HEK293 (cell line): Measurements from ENCODE around the gene IGSF21.

Source experiments
- BCL11A ChIP-seq: fragments of 450-650 bp; formaldehyde crosslinking; IDR thresholded peaks from 2 replicates; pipeline ENCODE4 v1.5.1; 2016; ENCODE audit warnings: low read depth, missing biosample characterization, missing genetic modification characterization
- HIC1 ChIP-seq: fragments of 450-650 bp; formaldehyde crosslinking; IDR thresholded peaks from 2 replicates; pipeline ENCODE4 v1.5.1; 2016; ENCODE audit warnings: missing biosample characterization, missing genetic modification characterization
- OSR2 ChIP-seq: fragments of 450-650 bp; formaldehyde crosslinking; IDR thresholded peaks from 2 replicates; pipeline ENCODE4 v1.5.1; 2016; ENCODE audit warnings: missing biosample characterization, missing genetic modification characterization
- PRDM1 ChIP-seq: fragments of 450-650 bp; formaldehyde crosslinking; IDR thresholded peaks from 2 replicates; pipeline ENCODE4; 2016; ENCODE audit warnings: missing biosample characterization, missing genetic modification characterization
- ZBTB20 ChIP-seq: fragments of 450-650 bp; formaldehyde crosslinking; IDR thresholded peaks from 2 replicates; pipeline ENCODE4 v1.5.1; 2016; ENCODE audit warnings: missing biosample characterization, missing genetic modification characterization
- ZBTB49 ChIP-seq: fragments of 450-650 bp; formaldehyde crosslinking; IDR thresholded peaks from 2 replicates; pipeline ENCODE4 v1.5.1; 2016; ENCODE audit warnings: missing biosample characterization, missing genetic modification characterization, low read depth
- ZEB2 ChIP-seq: fragments of 450-650 bp; formaldehyde crosslinking; IDR thresholded peaks from 2 replicates; pipeline ENCODE4 v1.5.1; 2016; ENCODE audit warnings: missing biosample characterization, missing genetic modification characterization
- ZNF157 ChIP-seq: fragments of 450-650 bp; formaldehyde crosslinking; IDR thresholded peaks from 2 replicates; pipeline ENCODE4 v1.5.1; 2016; ENCODE audit warnings: missing biosample characterization, missing genetic modification characterization
- ZNF184 ChIP-seq: fragments of 450-650 bp; IDR thresholded peaks from 2 replicates; pipeline ENCODE4 v1.5.1; 2018; ENCODE audit warnings: missing biosample characterization, mild to moderate bottlenecking, missing genetic modification characterization
- ZNF302 ChIP-seq: fragments of 450-650 bp; formaldehyde crosslinking; IDR thresholded peaks from 2 replicates; pipeline ENCODE4 v1.5.1; 2016; ENCODE audit warnings: missing biosample characterization, missing genetic modification characterization, low read depth
- ZNF366 ChIP-seq: fragments of 450-650 bp; formaldehyde crosslinking; conservative IDR thresholded peaks from 2 replicates; pipeline ENCODE4 v1.5.1; 2016; ENCODE audit warnings: missing biosample characterization, missing genetic modification characterization
- ZNF473 ChIP-seq: fragments of 450-650 bp; formaldehyde crosslinking; IDR thresholded peaks from 2 replicates; pipeline ENCODE4 v1.5.1; 2017; ENCODE audit warnings: missing biosample characterization, missing genetic modification characterization
- ZNF510 ChIP-seq: fragments of 450-650 bp; formaldehyde crosslinking; IDR thresholded peaks from 2 replicates; pipeline ENCODE4 v1.5.1; 2018; ENCODE audit warnings: mild to moderate bottlenecking, missing genetic modification characterization, missing biosample characterization; ENCODE audit not compliant: insufficient replicate concordance
- ZNF624 ChIP-seq: fragments of 450-650 bp; formaldehyde crosslinking; IDR thresholded peaks from 2 replicates; pipeline ENCODE4 v1.5.1; 2017; ENCODE audit warnings: missing biosample characterization, missing genetic modification characterization
- ZNF629 ChIP-seq: fragments of 450-650 bp; formaldehyde crosslinking; IDR thresholded peaks from 2 replicates; pipeline ENCODE4 v1.5.1; 2017; ENCODE audit warnings: missing biosample characterization, missing genetic modification characterization
- ZNF658 ChIP-seq: fragments of 450-650 bp; formaldehyde crosslinking; IDR thresholded peaks from 2 replicates; pipeline ENCODE4; 2016; ENCODE audit warnings: missing biosample characterization, missing genetic modification characterization
- ZSCAN18 ChIP-seq: fragments of 450-650 bp; formaldehyde crosslinking; IDR thresholded peaks from 2 replicates; pipeline ENCODE4 v1.5.1; 2016; ENCODE audit warnings: missing biosample characterization, missing genetic modification characterization
- TF ChIP-seq, protein P1 (sequence below): fragments of 450-650 bp; formaldehyde crosslinking; IDR thresholded peaks from 2 replicates; pipeline ENCODE4 v1.5.1; 2016; ENCODE audit warnings: missing biosample characterization, missing genetic modification characterization, low read depth
- TF ChIP-seq, protein P2 (sequence below): fragments of 450-650 bp; formaldehyde crosslinking; IDR thresholded peaks from 2 replicates; pipeline ENCODE4 v1.5.1; 2016; ENCODE audit warnings: missing biosample characterization, missing genetic modification characterization
- TF ChIP-seq, protein P3 (sequence below): fragments of 450-650 bp; formaldehyde crosslinking; IDR thresholded peaks from 2 replicates; pipeline ENCODE4 v1.5.1; 2016; ENCODE audit warnings: missing biosample characterization, missing genetic modification characterization
- TF ChIP-seq, protein P4 (sequence below): fragments of 450-650 bp; formaldehyde crosslinking; IDR thresholded peaks from 2 replicates; pipeline ENCODE4 v1.5.1; 2017; ENCODE audit warnings: missing biosample characterization, mild to moderate bottlenecking, missing genetic modification characterization, moderate library complexity
- TF ChIP-seq, protein P5 (sequence below): fragments of 450-650 bp; formaldehyde crosslinking; IDR thresholded peaks from 2 replicates; pipeline ENCODE4 v1.5.1; 2016; ENCODE audit warnings: missing biosample characterization, missing genetic modification characterization, borderline replicate concordance
- TF ChIP-seq, protein P6 (sequence below): fragments of 450-650 bp; formaldehyde crosslinking; IDR thresholded peaks from 2 replicates; pipeline ENCODE4 v1.5.1; 2016; ENCODE audit warnings: missing biosample characterization, missing genetic modification characterization

IGSF21 gene

DNA sequence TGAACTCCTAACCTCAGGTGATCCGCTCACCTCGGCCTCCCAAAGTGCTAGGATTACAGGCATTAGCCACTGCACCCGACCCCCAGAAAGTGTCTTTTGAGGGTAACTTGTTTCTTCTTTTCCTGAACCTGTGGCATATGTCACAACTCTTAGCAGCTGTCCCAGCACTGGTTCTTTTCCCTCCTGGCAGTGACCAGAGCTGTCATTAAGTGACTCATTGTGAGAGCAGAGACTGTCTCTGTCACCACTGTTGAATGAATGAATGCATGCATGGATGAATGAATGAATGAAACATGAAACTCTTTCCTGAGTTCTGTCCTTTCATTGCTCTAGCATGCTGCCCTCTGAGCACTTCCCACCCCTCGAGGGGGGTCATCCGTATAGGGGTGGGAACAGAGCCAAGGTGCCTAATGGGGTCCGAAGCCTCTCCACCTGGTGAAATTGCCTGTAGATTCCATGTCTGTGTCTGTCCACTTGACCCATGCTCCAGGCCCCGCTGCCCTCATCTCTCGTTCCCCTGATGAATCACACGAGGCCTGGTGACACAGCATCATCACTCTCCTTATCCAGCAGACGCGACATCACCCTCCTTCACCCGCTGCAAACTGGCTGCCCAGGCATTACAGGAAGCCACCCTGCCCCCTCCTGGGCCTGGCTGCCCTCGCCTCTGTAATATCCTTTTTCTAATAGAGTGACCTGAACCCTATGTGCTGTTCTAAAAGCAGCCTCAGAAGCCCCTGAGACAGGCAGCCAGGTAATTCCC, 75.0 kb downstream of the IGSF21 start (continued):
- TF ChIP-seq ZNF302 (no peak), OSR2 (0 out of 2 replicates have a peak, but pooled peaks have one; percentile 39), ZNF629 (peak; percentile 84), ZNF473 (tag by site-specific recombination) (no peak), ZNF366 (tag by site-specific recombination) (peak; percentile 72), ZNF157 (tag by site-specific recombination) (no peak), ZSCAN18 (tag by site-specific recombination) (no peak), ZNF510 (tag by site-specific recombination) (no peak), ZNF184 (tag by site-specific recombination) (0 out of 2 replicates have a peak, but pooled peaks have one; percentile 30), ZNF624 (no peak), ZNF658 (tag by site-specific recombination) (no peak), ZBTB49 (tag by site-specific recombination) (no peak), ZBTB20 (tag by site-specific recombination) (no peak), ZEB2 (tag by site-specific recombination) (peak; percentile 74), PRDM1 (tag by site-specific recombination) (no peak), HIC1 (peak; percentile 77), BCL11A (tag by site-specific recombination) (0 out of 2 replicates have a peak, but pooled peaks have one; percentile 64)
- TF ChIP-seq, protein P1, sequence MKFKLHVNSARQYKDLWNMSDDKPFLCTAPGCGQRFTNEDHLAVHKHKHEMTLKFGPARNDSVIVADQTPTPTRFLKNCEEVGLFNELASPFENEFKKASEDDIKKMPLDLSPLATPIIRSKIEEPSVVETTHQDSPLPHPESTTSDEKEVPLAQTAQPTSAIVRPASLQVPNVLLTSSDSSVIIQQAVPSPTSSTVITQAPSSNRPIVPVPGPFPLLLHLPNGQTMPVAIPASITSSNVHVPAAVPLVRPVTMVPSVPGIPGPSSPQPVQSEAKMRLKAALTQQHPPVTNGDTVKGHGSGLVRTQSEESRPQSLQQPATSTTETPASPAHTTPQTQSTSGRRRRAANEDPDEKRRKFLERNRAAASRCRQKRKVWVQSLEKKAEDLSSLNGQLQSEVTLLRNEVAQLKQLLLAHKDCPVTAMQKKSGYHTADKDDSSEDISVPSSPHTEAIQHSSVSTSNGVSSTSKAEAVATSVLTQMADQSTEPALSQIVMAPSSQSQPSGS (tag by site-specific recombination) = peak; percentile 47; the same call in 1 of the 2 replicates
- TF ChIP-seq, protein P2, sequence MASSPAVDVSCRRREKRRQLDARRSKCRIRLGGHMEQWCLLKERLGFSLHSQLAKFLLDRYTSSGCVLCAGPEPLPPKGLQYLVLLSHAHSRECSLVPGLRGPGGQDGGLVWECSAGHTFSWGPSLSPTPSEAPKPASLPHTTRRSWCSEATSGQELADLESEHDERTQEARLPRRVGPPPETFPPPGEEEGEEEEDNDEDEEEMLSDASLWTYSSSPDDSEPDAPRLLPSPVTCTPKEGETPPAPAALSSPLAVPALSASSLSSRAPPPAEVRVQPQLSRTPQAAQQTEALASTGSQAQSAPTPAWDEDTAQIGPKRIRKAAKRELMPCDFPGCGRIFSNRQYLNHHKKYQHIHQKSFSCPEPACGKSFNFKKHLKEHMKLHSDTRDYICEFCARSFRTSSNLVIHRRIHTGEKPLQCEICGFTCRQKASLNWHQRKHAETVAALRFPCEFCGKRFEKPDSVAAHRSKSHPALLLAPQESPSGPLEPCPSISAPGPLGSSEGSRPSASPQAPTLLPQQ = peak; percentile 63
- TF ChIP-seq, protein P3, sequence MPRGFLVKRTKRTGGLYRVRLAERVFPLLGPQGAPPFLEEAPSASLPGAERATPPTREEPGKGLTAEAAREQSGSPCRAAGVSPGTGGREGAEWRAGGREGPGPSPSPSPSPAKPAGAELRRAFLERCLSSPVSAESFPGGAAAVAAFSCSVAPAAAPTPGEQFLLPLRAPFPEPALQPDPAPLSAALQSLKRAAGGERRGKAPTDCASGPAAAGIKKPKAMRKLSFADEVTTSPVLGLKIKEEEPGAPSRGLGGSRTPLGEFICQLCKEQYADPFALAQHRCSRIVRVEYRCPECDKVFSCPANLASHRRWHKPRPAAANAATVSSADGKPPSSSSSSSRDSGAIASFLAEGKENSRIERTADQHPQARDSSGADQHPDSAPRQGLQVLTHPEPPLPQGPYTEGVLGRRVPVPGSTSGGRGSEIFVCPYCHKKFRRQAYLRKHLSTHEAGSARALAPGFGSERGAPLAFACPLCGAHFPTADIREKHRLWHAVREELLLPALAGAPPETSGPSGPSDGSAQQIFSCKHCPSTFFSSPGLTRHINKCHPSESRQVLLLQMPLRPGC (tag by site-specific recombination) = peak; percentile 21; the same call in 1 of the 2 replicates
- TF ChIP-seq, protein P4, sequence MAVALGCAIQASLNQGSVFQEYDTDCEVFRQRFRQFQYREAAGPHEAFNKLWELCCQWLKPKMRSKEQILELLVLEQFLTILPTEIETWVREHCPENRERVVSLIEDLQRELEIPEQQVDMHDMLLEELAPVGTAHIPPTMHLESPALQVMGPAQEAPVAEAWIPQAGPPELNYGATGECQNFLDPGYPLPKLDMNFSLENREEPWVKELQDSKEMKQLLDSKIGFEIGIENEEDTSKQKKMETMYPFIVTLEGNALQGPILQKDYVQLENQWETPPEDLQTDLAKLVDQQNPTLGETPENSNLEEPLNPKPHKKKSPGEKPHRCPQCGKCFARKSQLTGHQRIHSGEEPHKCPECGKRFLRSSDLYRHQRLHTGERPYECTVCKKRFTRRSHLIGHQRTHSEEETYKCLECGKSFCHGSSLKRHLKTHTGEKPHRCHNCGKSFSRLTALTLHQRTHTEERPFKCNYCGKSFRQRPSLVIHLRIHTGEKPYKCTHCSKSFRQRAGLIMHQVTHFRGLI (tag by site-specific recombination) = no peak
- TF ChIP-seq, protein P5, sequence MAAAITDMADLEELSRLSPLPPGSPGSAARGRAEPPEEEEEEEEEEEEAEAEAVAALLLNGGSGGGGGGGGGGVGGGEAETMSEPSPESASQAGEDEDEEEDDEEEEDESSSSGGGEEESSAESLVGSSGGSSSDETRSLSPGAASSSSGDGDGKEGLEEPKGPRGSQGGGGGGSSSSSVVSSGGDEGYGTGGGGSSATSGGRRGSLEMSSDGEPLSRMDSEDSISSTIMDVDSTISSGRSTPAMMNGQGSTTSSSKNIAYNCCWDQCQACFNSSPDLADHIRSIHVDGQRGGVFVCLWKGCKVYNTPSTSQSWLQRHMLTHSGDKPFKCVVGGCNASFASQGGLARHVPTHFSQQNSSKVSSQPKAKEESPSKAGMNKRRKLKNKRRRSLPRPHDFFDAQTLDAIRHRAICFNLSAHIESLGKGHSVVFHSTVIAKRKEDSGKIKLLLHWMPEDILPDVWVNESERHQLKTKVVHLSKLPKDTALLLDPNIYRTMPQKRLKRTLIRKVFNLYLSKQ (tag by site-specific recombination) = no peak
- TF ChIP-seq, protein P6, sequence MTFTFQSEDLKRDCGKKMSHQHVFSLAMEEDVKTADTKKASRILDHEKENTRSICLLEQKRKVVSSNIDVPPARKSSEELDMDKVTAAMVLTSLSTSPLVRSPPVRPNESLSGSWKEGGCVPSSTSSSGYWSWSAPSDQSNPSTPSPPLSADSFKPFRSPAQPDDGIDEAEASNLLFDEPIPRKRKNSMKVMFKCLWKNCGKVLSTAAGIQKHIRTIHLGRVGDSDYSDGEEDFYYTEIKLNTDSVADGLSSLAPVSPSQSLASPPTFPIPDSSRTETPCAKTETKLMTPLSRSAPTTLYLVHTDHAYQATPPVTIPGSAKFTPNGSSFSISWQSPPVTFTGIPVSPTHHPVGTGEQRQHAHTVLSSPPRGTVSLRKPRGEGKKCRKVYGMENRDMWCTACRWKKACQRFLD (tag by site-specific recombination) = no peak
